Measurements from ENCODE around the gene SFXN5. TPM values are rescaled to one million over a fixed set of nuclear protein-coding genes. Genes with fewer than 3 reads are reported as not detected.

SFXN5 gene
- total and polyA plus RNA-seq, 2 of the 8 experiments (the other 6 are each of a cell fraction or from before 2014, with no cell fraction given) = 29.3 to 33.1 TPM

- no peak for TF ChIP-seq ASH2L (IDR thresholded peaks at IDR 0.05; ENCODE audit: low read length)
These were observed 80.6 kb downstream of the SFXN5 start (continued) for GRCh38 chr2:72990695-72991438.
